ENCODE measurements around the gene UBASH3A.

Gene UBASH3A

GRCh38 chr21:42461185-42461520, 57.5 kb downstream of the UBASH3A start:
- no peak overlapping the region for H3K4me3 ChIP-seq
- intact Hi-C loops (cut with DNase I; ENCODE audit: low total_unique reads), result no loop called here
- H3K4me1 ChIP-seq, result no peaks in the 10 kb centered on the region
- no peak for DNase-seq
- no peak overlapping the region for H3K27ac ChIP-seq
- H3K9me3 ChIP-seq, result no peaks in the 10 kb centered on the region
- no peaks in the 10 kb centered on the region for H3K36me3 ChIP-seq
- H3K27me3 ChIP-seq, result peaks cover 0 to 28% of the 10 kb centered on the region in 2 donors
- TF ChIP-seq CTCF (IDR thresholded peaks at IDR 0.05), result no peak

- Histone ChIP-seq H3K27ac (no peak overlapping the region), H3K9me3 (no peaks in the 10 kb centered on the region), H3K36me3 (no peaks in the 10 kb centered on the region), H3K4me1 (no peaks in the 10 kb centered on the region), H3K27me3 (peaks cover 0 to 22% of the 10 kb centered on the region in 2 donors), H3K4me3 (no peak overlapping the region)
- intact Hi-C loops (cut with DNase I; ENCODE audit: low total_unique reads), result no loop called here
- TF ChIP-seq CTCF (IDR thresholded peaks at IDR 0.05), result no peak
- DNase-seq, result peak in 1 of 2 donors; percentile 28
Measured at GRCh38 chr21:42461881-42462877, 58.5 kb downstream of the UBASH3A start.

GRCh38 chr21:42463861-42464515, 60.3 kb downstream of the UBASH3A start:
- peak in 1 of 2 donors; percentile 59 for DNase-seq
- intact Hi-C loops (cut with DNase I; ENCODE audit: low total_unique reads), result no loop called here
- H3K4me3 ChIP-seq, result no peak overlapping the region
- H3K4me1 ChIP-seq, result no peaks in the 10 kb centered on the region
- TF ChIP-seq CTCF (IDR thresholded peaks at IDR 0.05), result no peak
- H3K9me3 ChIP-seq, result no peaks in the 10 kb centered on the region
- no peak overlapping the region for H3K27ac ChIP-seq
- H3K27me3 ChIP-seq, result peaks cover 0 to 15% of the 10 kb centered on the region in 2 donors
- H3K36me3 ChIP-seq, result no peaks in the 10 kb centered on the region

- H3K36me3 ChIP-seq, result no peaks in the 10 kb centered on the region
- no peaks in the 10 kb centered on the region for H3K9me3 ChIP-seq
- H3K4me3 ChIP-seq, result no peak overlapping the region
- peak in 1 of 2 donors; percentile 17 for DNase-seq
- intact Hi-C loops (cut with DNase I; ENCODE audit: low total_unique reads), result no loop called here
- H3K27ac ChIP-seq, result no peak overlapping the region
- H3K4me1 ChIP-seq, result no peaks in the 10 kb centered on the region
- H3K27me3 ChIP-seq, result peaks cover 0 to 15% of the 10 kb centered on the region in 2 donors
- no peak for TF ChIP-seq CTCF (IDR thresholded peaks at IDR 0.05)
Measured at GRCh38 chr21:42465008-42465802, 61.5 kb downstream of the UBASH3A start.

GRCh38 chr21:42465803-42466127, 62.1 kb downstream of the UBASH3A start:
- Histone ChIP-seq H3K27ac (no peak overlapping the region), H3K4me3 (no peak overlapping the region), H3K9me3 (no peaks in the 10 kb centered on the region), H3K4me1 (no peaks in the 10 kb centered on the region), H3K36me3 (no peaks in the 10 kb centered on the region), H3K27me3 (peaks cover 0 to 13% of the 10 kb centered on the region in 2 donors)
- intact Hi-C loops (cut with DNase I; ENCODE audit: low total_unique reads), result no loop called here
- no peak for TF ChIP-seq CTCF (IDR thresholded peaks at IDR 0.05)
- peak in 1 of 2 donors; percentile 41 for DNase-seq
